GM23248 (cell line): ENCODE measurements around the gene ASZ1.

Source experiments
- EZH2 ChIP-seq: fragments of 200-600 bp; sonication (generic); IDR thresholded peaks from 2 replicates; pipeline ENCODE4 v1.6.1; 2018; ENCODE audit warnings: antibody characterized with exemption, mild to moderate bottlenecking; ENCODE audit not compliant: insufficient read depth, poor library complexity, severe bottlenecking
- EZH2phosphoT487 ChIP-seq: fragments of 200-600 bp; sonication (generic); IDR thresholded peaks from 2 replicates; pipeline ENCODE4 v1.6.1; 2018; ENCODE audit warnings: antibody characterized with exemption, moderate library complexity, mild to moderate bottlenecking, low read depth; ENCODE audit not compliant: insufficient read depth

DNA sequence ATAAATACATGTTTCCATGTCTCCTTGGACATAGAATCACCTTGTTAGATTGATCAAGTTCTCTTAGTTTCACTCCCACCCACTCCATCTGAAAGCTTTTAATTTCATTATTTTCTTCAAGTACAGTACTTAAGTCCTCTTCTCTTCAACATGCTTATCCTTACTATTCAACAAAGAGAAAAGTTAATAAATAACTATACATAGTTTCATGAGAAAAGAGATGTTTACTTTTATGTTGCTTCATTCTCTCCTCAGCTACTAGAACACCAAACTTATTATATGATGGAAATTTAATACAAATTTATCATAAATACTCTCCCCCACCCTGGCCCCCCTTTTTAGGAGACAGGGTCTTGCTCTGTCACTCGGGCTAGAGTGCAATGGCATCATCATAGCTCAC, 33.5 kb downstream of the ASZ1 start:
- TF ChIP-seq EZH2 (no peak), EZH2phosphoT487 (no peak)
